Measurements from ENCODE around the gene MS4A2.
"Not testable (repeated sequence)": the region's sequence is repeated elsewhere in the genome, so short reads cannot be mapped to it uniquely, and the experiment has no call there.

The MS4A2 gene

DNA sequence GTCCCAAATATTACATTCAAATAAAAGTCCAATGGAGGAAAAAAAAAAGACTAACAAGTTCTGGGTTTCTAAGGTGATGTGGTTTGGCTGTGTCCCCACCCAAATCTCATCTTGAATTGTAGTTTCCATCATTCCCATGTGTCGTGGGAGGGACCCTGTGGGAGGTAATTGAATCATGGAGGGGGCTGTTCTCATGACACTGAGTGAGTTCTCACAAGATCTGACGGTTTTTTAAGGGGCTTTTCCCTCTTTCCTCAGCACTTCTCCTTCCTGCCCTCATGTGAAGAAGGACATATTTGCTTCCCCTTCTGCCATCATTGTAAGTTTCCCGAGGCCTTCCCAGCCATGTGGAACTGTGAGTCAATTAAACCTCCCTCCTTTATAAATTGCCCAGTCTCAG lies 7.9 kb upstream of the MS4A2 start:
- Mint-ChIP-seq H3K36me3 (no peaks in the 10 kb centered on the region), H3K27ac (no peak overlapping the region), H3K27me3 (peaks cover 10% of the 10 kb centered on the region), H3K4me3 (no peak overlapping the region), H3K4me1 (no peaks in the 10 kb centered on the region), H3K9me3 (peaks cover 12% of the 10 kb centered on the region)
- DNase-seq (ENCODE audit: low spot score in 2 of 2): no peak
- no peak for ATAC-seq (ENCODE audit: low read depth)

DNA sequence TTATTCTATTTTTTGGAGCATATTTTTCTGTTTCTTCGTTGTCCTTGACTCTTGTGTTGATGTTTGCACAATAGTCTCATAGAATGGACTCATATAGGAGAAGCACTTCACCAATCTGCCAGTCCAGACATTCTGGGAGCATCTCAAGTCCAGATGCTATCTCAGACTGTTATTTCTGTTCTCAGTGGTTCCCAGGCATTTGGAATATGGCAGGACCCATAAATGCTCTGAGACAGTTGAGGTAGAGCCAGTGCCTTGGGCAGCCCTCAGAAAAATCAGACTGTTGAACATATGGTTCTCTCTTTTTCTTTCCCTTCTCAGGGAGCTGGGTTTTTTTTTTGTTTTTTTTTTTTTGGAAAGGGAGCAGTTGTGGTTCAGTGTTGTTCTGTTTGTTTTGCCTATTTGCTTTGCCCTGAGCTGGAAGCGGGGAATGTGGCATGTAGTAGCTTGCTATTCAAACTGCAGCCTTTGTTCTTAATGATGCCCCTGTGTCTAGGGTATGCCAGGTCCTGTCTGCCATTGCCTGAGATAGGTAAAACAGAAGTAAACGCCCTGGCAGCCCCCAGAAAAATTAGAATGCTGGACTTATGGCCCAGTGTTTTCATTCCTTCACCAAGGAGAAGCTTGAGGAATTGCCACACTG lies 3.7 kb upstream of the MS4A2 start:
- Mint-ChIP-seq H3K36me3 (no peaks in the 10 kb centered on the region), H3K4me3 (no peak overlapping the region), H3K27me3 (peaks cover 22% of the 10 kb centered on the region), H3K9me3 (peaks cover 8% of the 10 kb centered on the region), H3K27ac (no peak overlapping the region), H3K4me1 (no peaks in the 10 kb centered on the region)
- ATAC-seq (ENCODE audit: low read depth) (no peak), DNase-seq (ENCODE audit: low spot score in 2 of 2) (no peak)

DNA sequence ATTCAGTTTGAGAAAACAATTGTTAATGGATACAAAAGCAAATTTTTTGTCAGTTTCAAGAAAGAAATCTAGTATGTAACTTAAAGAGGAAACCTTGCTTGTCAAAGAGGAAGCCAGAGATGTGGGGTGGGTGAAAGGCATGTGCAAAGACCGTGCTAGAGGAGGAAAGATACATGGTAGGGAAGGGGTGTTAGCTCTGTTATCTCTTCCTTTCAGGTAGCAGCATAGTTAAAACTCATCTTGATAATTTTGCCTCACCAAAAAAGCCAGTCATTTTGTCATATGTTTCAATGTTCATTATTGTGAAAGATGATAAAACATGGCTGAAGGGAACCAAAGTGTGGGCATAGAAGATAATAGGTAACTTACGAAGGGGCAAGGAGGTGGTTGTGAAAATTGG lies 2.6 kb upstream of the MS4A2 start:
- Mint-ChIP-seq H3K27me3 (peaks cover 21% of the 10 kb centered on the region), H3K9me3 (peaks cover 4% of the 10 kb centered on the region), H3K4me3 (no peak overlapping the region), H3K27ac (no peak overlapping the region), H3K36me3 (no peaks in the 10 kb centered on the region), H3K4me1 (no peaks in the 10 kb centered on the region)
- ATAC-seq (ENCODE audit: low read depth) (no peak), DNase-seq (ENCODE audit: low spot score in 2 of 2) (no peak)

DNA sequence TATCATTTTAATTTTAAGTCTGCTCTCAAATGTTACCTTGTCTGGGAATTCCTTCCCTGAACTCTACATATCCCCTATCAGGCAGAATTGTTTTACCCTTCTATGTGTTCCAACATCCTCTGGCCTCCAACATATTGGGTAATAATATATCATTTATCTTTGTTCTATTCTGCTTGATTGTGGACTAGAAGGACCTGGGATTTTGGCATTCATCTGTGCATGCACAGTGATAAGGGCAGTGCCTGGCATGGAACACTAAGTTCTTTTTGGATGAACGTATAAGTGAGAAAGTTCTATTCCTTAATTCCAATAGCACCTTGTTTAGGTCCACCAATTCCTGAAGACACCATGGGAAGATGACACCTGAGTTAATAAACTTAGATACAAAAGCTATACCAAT lies 1.2 kb upstream of the MS4A2 start:
- Mint-ChIP-seq H3K4me3 (no peak overlapping the region), H3K9me3 (peaks cover 3% of the 10 kb centered on the region), H3K4me1 (no peaks in the 10 kb centered on the region), H3K27me3 (peaks cover 22% of the 10 kb centered on the region), H3K36me3 (no peaks in the 10 kb centered on the region), H3K27ac (no peak overlapping the region)
- no peak for DNase-seq (ENCODE audit: low spot score in 2 of 2)
- no peak for ATAC-seq (ENCODE audit: low read depth)

DNA sequence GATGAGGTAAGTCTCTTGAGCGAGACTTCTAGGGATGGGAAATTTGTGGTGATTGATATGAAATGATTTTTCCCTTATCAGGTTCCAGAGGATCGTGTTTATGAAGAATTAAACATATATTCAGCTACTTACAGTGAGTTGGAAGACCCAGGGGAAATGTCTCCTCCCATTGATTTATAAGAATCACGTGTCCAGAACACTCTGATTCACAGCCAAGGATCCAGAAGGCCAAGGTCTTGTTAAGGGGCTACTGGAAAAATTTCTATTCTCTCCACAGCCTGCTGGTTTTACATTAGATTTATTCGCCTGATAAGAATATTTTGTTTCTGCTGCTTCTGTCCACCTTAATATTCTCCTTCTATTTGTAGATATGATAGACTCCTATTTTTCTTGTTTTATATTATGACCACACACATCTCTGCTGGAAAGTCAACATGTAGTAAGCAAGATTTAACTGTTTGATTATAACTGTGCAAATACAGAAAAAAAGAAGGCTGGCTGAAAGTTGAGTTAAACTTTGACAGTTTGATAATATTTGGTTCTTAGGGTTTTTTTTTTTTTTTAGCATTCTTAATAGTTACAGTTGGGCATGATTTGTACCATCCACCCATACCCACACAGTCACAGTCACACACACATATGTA lies 7.1 kb downstream of the MS4A2 start:
- no peak for ATAC-seq (ENCODE audit: low read depth)
- no peaks in the 10 kb centered on the region for H3K36me3 Mint-ChIP-seq
- H3K4me3 Mint-ChIP-seq: no peak overlapping the region
- H3K9me3 Mint-ChIP-seq: no peaks in the 10 kb centered on the region
- no peaks in the 10 kb centered on the region for H3K4me1 Mint-ChIP-seq
- no peak for DNase-seq (ENCODE audit: low spot score in 2 of 2)
- no peak overlapping the region for H3K27ac Mint-ChIP-seq
- peaks cover 10% of the 10 kb centered on the region for H3K27me3 Mint-ChIP-seq

DNA sequence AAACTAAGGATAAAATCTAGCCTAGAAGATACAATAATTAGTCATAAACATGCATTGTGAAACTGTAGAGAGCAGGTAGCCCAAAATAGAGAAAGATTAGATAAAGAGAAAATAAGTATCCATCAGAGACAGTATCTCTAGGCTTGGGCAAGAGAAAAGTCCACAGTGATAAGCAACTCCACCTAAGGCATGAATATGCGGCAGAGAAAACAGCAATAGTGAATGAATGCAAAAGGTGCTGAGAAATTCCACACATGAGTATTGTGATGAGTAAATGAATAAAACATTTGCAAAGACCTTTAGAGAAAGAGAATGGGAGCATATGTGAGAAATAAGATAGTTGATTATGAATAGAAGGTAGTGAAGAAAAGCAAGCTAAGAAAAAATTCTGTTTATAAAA lies 8.7 kb downstream of the MS4A2 start:
- no peaks in the 10 kb centered on the region for H3K4me1 Mint-ChIP-seq
- no peaks in the 10 kb centered on the region for H3K36me3 Mint-ChIP-seq
- peaks cover 11% of the 10 kb centered on the region for H3K27me3 Mint-ChIP-seq
- DNase-seq (ENCODE audit: low spot score in 2 of 2): no peak
- no peak overlapping the region for H3K27ac Mint-ChIP-seq
- ATAC-seq (ENCODE audit: low read depth): no peak
- H3K4me3 Mint-ChIP-seq: no peak overlapping the region
- no peaks in the 10 kb centered on the region for H3K9me3 Mint-ChIP-seq

DNA sequence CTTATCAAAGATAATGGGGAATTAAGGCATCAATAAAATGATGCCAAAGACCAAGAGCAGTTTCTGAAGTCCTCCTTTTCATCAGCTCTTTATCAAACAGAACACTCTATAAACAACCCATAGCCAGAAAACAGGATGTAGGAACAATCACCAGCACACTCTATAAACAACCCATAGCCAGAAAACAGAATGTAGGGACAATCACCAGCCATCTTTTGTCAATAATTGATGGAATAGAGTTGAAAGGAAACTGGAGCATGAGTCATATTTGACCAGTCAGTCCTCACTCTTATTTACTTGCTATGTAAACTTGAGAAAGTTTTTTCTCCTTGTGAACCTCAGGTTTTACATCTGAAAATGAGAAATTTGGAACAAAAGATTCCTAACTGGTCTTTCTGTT lies 10.0 kb downstream of the MS4A2 start:
- H3K9me3 Mint-ChIP-seq: no peaks in the 10 kb centered on the region
- H3K27me3 Mint-ChIP-seq: peaks cover 11% of the 10 kb centered on the region
- H3K4me1 Mint-ChIP-seq: no peaks in the 10 kb centered on the region
- no peak overlapping the region for H3K27ac Mint-ChIP-seq
- no peak for ATAC-seq (ENCODE audit: low read depth)
- H3K4me3 Mint-ChIP-seq: no peak overlapping the region
- no peaks in the 10 kb centered on the region for H3K36me3 Mint-ChIP-seq
- DNase-seq (ENCODE audit: low spot score in 2 of 2): no peak

DNA sequence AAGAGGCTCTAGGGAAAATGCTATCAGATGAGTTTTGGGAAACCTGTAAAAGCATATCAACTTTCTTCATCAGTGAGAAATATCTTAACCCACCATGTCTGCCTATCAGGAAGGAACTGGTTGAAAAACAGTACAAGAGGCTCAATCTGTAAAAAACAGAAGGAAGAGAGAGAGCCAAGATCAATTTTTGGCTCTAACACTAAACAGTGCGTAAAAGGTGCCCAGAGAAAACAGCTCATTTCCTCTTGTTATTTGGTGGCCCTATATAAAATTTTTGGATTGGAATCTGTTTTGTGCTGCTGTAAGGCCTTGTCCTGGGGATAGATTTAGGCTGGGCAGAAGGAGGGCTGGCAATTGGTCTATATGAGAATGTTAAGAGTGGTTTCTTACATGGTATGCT lies 12.1 kb downstream of the MS4A2 start:
- no peaks in the 10 kb centered on the region for H3K36me3 Mint-ChIP-seq
- ATAC-seq (ENCODE audit: low read depth): no peak
- no peak overlapping the region for H3K27ac Mint-ChIP-seq
- no peak for DNase-seq (ENCODE audit: low spot score in 2 of 2)
- no peaks in the 10 kb centered on the region for H3K9me3 Mint-ChIP-seq
- H3K4me3 Mint-ChIP-seq: no peak overlapping the region
- H3K27me3 Mint-ChIP-seq: peaks cover 2% of the 10 kb centered on the region
- H3K4me1 Mint-ChIP-seq: no peaks in the 10 kb centered on the region

DNA sequence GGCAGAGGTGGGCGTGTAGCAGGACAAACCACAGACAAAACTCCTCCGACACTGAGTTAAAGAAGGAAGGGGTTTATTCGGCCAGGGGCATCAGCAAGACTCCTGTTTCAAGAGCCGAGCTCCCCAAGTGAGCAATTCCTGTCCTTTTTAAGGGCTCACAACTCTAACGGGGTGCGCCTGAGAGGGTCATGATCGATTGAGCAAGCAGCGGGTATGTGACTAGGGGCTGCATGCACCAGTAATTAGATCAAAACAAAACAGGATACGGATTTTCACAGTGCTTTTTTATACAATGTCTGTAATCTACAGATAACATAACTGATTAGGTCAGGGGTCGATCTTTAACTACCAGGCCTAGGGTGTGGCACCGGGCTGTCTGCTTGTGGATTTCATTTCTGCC lies 12.9 kb downstream of the MS4A2 start:
- not testable (repeated sequence) for H3K36me3 Mint-ChIP-seq; H3K27ac Mint-ChIP-seq; DNase-seq (ENCODE audit: low spot score in 2 of 2); H3K27me3 Mint-ChIP-seq; H3K4me3 Mint-ChIP-seq; H3K9me3 Mint-ChIP-seq; ATAC-seq (ENCODE audit: low read depth); H3K4me1 Mint-ChIP-seq

DNA sequence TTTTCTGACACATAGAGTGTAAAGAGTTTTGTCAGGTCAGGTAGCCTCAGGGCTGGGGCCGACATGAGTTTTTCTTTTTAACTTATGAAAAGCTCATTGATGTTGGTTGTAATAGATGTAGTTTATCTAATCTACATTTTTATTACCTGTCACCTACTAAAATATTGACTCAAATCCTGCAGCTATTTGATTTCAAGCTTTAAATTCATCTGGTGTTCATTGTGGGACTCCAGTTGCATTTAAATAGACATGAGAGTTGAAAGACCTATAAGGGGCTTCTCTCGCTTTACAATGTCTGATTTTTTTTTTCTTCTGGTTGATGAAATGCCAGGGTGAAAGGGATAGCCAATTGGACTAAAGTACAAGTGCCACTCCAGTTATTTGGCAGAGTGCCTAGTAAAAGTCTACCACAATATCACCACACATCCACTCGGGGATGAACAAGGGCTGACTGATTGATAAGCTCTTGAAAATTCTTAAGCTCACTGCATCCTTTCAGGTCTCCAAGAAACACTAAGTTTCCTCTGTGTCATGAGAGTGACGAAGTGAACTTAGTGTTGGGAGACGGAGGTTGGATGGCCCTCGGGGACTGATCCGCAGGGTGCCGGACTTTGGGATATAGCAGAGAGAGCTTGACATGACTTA lies 16.1 kb downstream of the MS4A2 start:
- not testable (repeated sequence) for H3K9me3 Mint-ChIP-seq; H3K4me1 Mint-ChIP-seq; H3K27ac Mint-ChIP-seq; ATAC-seq (ENCODE audit: low read depth); DNase-seq (ENCODE audit: low spot score in 2 of 2); H3K36me3 Mint-ChIP-seq; H3K27me3 Mint-ChIP-seq; H3K4me3 Mint-ChIP-seq

DNA sequence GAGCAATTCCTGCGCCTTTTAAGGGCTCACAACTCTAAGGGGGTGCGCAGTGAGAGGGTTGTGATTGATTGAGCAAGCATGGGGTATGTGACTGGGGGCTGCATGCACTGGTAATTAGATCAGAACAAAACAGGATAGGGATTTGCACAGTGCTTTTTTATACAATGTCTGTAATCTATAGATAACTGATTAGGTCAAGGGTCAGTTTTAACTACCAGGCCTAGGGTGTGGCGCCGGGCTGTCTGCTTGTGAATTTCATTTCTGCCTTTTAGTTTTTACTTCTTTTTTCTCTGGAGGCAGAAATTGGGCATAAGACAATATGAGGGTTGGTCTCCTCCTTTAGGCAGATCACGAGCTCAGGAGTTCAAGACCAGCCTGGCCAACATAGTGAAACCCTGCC lies 20.2 kb downstream of the MS4A2 start:
- not testable (repeated sequence) for H3K4me3 Mint-ChIP-seq, H3K27me3 Mint-ChIP-seq, H3K36me3 Mint-ChIP-seq

DNA sequence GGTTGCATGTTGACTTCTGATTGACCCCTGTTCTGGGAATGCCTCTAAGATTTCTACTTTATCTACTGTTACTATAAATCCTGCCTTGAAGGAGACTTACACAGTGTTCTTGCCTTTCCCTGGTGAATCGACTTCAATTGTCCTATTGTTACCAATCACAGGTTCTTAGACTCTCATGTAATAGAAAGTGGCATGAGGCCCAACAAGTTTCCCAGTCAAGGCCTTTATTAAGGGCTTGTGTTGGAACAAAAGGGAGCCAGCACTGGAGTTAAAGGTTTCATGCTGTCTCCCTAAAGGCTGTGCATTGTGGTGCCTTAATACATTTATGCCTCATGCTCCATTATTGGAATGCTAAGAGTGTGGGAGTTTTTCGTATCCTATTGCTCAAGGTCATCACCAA lies 23.3 kb downstream of the MS4A2 start:
- ATAC-seq (ENCODE audit: low read depth): no peak
- no peak overlapping the region for H3K4me3 Mint-ChIP-seq
- H3K27ac Mint-ChIP-seq: no peak overlapping the region
- H3K4me1 Mint-ChIP-seq: no peaks in the 10 kb centered on the region
- no peaks in the 10 kb centered on the region for H3K36me3 Mint-ChIP-seq
- H3K9me3 Mint-ChIP-seq: no peaks in the 10 kb centered on the region
- no peak for DNase-seq (ENCODE audit: low spot score in 2 of 2)
- H3K27me3 Mint-ChIP-seq: peaks cover 11% of the 10 kb centered on the region

More for the DNA sequence above, 20.2 kb downstream of the MS4A2 start:
- not testable (repeated sequence) for H3K4me1 Mint-ChIP-seq; H3K27ac Mint-ChIP-seq; ATAC-seq (ENCODE audit: low read depth); H3K9me3 Mint-ChIP-seq; DNase-seq (ENCODE audit: low spot score in 2 of 2)

DNA sequence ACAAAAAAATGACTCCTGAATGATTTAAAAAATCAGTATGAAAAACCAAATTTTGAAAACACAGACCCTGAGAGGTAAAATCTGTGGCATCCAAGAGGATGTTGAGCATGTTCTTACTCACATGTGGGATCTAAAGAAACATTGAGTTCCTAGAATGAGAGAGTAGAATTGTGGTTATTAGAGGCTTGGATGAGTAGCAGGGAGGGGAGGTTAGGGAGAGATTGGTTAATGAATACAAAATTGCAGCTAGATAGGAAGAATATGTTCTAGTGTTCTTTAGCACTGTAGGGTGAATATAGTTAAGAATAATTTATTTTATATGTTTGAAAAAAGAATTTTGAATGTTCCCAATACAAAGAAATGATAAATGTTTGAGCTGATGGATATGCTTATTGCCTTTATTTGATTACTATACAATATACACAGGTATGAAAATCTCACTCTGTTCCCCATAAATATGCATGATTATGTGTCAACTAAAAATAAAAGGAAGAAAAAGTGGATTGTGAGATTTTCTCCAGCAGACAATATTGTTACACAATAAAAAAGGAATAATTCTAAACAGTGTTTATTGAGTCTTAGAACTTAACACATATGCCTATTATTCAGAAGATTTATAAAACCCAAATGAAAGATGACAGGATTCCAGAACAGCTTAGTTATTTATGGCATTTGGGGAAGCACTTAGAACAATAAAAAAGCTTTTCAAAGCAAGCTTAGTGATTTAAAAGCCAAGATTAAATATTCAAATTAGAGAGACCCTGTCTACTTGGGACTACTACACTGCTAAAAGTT lies 28.7 kb downstream of the MS4A2 start:
- Mint-ChIP-seq H3K27me3 (peaks cover 13% of the 10 kb centered on the region), H3K9me3 (peaks cover 3% of the 10 kb centered on the region), H3K36me3 (no peaks in the 10 kb centered on the region), H3K4me3 (no peak overlapping the region), H3K27ac (no peak overlapping the region), H3K4me1 (no peaks in the 10 kb centered on the region)
- no peak for ATAC-seq (ENCODE audit: low read depth)
- no peak for DNase-seq (ENCODE audit: low spot score in 2 of 2)

DNA sequence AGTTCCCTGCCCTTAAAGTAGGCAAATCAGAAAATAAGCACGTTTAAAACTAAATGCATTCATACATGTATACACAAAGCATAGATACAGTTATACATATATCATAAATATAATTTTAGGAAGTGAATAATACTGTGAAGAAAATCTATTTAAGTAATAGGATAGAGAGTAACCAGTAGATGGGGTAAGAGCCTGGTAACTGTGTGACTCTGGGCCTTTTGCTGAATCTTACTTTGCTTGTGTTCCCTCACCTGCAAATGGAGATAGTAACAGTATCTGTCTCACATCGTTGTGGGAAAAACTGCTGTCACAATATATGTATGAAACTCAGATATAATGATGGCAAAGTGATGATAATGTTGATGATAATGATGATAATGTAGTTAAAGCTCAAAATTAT lies 29.9 kb downstream of the MS4A2 start:
- Mint-ChIP-seq H3K4me1 (no peaks in the 10 kb centered on the region), H3K4me3 (no peak overlapping the region), H3K27me3 (peaks cover 16% of the 10 kb centered on the region), H3K36me3 (no peaks in the 10 kb centered on the region), H3K27ac (no peak overlapping the region), H3K9me3 (peaks cover 3% of the 10 kb centered on the region)
- ATAC-seq (ENCODE audit: low read depth) (no peak), DNase-seq (ENCODE audit: low spot score in 2 of 2) (no peak)
